Cardiac fibroblast (primary cell): Measurements from ENCODE around the gene MAGEA6.
"Not testable (repeated sequence)": the region's sequence is repeated elsewhere in the genome, so short reads cannot be mapped to it uniquely, and the experiment has no call there.

Experiments used
- DNase-seq, 2 donors: peaks; one replicate each; pipeline versions ENCODE4 v3.0.0 to v3.0.0-alpha.2; 2010; ENCODE audit warnings: low read depth in 2 of 2
- H3K4me3 ChIP-seq, 2 donors: replicated peaks in 1 of 2; 1 replicate in 1 of 2; 2 replicates in 1 of 2; pipeline ENCODE4 v1.5.1; 2011; ENCODE audit warnings: low read depth in 2 of 2, low read length in 2 of 2, mild to moderate bottlenecking in 2 of 2, moderate library complexity in 1 of 2
- TF ChIP-seq, protein P1 (sequence below): IDR thresholded peaks from one replicate; pipeline ENCODE4 v1.5.1; 2011; ENCODE audit warnings: low read depth, mild to moderate bottlenecking, low read length, inconsistent platforms

Gene MAGEA6

DNA sequence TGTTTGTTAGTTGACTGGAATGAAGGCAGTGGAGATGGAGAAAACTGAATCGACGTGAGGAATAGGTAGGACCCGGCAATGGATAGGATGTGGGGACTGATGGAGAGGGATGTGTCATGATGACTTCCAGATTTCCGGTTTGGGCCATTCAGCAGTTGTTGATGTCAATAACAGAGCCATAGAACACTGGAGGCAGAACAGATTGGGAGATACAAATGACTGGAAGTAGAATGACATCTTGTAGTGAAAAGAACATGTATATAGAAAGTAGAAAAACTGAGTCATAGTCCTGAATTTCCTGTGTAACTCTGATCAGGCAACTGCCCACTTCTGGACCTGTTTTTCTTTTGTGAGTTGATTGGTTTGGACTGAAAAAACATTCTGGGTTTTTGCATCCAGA lies 36.5 kb upstream of the MAGEA6 start:
- TF ChIP-seq, protein P1, sequence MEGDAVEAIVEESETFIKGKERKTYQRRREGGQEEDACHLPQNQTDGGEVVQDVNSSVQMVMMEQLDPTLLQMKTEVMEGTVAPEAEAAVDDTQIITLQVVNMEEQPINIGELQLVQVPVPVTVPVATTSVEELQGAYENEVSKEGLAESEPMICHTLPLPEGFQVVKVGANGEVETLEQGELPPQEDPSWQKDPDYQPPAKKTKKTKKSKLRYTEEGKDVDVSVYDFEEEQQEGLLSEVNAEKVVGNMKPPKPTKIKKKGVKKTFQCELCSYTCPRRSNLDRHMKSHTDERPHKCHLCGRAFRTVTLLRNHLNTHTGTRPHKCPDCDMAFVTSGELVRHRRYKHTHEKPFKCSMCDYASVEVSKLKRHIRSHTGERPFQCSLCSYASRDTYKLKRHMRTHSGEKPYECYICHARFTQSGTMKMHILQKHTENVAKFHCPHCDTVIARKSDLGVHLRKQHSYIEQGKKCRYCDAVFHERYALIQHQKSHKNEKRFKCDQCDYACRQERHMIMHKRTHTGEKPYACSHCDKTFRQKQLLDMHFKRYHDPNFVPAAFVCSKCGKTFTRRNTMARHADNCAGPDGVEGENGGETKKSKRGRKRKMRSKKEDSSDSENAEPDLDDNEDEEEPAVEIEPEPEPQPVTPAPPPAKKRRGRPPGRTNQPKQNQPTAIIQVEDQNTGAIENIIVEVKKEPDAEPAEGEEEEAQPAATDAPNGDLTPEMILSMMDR, result no peak
- DNase-seq, result no peak
- no peak overlapping the region for H3K4me3 ChIP-seq

DNA sequence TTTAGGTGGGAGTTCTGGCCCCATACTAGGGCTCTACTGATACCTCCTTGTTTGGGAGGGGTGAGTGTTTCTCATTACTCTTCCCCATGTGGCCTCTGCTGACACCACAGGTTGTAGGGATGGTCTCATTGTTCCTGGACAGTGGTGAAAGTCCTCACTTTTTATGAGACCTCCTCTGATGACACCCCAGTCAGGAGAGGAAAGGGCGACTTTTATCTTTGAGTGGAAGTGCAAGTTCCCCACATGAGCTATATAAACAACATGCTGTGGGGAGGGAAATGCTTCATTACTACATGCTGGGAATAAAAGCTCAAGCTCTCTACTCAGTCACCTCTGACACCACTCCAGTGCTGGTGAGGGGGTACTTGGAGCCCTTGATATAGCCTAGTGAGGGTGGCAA lies 29.5 kb upstream of the MAGEA6 start:
- TF ChIP-seq, protein P1, result no peak
- H3K4me3 ChIP-seq, result no peak overlapping the region
- no peak for DNase-seq

DNA sequence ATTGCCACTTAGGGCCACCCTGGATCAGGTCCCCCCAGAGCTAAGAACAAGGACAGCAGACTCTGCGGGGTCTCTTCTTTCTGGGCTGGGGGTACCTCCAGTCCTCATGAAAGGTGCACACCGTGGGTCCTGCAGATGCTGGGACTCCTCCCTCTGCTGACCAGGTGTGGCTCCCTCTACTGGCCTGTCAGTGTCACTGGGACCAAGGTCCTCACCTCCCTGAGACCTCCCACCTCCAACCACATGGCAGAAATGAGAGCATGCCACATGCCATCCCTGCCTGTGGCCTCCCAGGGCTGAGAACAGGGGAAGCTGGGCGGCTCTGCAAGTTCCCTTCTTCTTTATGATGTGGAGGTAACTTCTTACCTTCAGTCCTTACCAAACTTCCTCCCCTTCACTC lies 17.6 kb upstream of the MAGEA6 start:
- DNase-seq, H3K4me3 ChIP-seq: not testable (repeated sequence)

DNA sequence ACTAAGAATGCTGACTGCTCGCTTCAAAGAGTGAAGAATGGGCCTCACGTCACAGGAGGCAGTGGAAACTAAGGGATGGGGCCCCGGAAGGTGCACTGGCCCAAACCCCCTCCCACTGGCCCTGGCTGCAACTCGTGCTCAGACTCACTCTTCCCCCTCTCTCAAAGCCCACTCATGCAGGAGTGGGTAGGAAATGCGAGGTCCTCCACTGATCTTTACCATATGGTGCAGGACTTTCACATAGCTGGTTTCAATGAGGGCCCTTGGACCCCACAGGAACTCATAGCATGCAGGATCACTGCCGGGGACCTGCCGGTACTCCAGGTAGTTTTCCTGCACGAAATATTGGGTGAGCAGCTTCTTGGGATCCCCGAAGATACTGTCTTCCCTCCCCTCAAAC lies 2.9 kb downstream of the MAGEA6 start:
- H3K4me3 ChIP-seq, DNase-seq: not testable (repeated sequence)

DNA sequence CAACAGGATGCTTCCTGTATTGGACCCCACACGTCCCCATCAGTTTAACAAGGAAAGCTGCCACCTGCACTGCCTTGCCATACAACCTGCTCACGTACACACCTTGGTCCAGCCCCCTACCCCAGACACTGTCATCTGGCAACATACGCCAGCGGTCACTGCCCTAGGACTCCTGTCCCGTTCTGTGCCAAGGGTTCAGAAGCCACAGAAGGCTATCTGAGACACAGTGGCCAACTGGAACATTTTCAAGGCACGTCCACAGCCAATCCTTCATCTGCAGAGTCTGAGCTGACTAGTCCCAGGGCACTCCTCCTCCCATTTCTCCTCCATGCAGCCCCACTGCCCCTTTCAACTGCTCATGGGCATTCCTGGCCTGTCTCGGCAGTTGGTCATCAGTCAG lies 7.9 kb downstream of the MAGEA6 start:
- H3K4me3 ChIP-seq, DNase-seq: not testable (repeated sequence)

DNA sequence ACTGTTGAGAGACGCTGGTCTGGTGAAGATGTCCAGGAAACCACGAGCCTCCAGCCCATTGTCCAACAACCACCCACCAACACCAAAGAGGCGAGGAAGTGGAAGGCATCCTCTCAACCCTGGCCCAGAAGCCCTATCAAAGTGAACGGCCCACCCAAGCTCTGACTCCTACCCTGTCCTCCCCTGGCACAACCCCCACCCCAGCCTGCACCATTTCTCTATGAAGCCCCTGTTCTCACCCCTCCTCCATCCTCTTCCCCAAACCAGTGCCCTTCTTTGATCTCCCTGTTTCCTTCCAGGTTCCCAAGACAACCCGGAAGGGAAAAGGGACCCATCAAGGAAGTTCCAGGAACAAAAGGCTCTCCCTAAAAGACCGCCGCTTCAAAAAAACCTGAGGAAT lies 9.9 kb downstream of the MAGEA6 start:
- not testable (repeated sequence) for DNase-seq, H3K4me3 ChIP-seq

DNA sequence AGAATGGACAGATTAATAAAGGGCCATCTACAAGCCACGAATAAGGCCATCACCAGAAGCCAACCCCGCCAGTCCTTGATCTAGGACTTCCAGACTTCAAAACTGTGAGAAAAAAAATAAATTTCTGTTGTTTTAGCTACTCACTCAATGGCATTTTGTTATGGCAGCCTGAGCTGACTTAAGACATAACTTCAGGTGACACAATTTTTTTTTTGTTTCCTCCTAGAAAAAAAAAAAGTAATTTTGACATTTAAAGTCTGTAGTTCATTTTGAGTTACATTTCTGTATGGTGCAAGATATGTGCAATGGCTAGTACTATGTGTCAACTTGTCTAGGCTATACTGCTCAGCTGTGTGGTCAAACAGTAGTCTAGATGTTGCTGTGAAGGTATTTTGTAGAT lies 10.6 kb downstream of the MAGEA6 start, which contains the start of gene CSAG3:
Gene CSAG3, plus strand, starts transcription at position 301 of the 400 bp plus-strand sequence.
- DNase-seq, H3K4me3 ChIP-seq: not testable (repeated sequence)

DNA sequence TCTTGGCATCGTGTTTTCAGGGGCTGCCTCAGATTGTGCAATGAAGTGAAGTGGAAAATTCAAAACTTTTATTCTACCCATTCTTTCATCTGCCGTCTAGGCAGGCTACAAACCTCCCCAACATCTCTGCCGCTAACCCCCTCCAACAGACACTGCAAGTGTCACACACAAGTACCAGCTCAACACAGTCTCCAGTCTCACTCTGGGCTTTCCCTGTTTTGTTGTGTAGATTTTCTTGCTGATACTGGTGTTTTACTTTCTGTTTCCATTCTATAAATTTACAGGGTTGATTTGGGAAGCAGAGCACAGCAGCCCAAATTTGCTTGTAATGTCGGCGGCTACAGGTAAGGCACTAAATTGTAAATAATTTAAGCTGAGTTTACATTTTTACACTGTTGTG lies 14.6 kb downstream of the MAGEA6 start:
- H3K4me3 ChIP-seq, DNase-seq: not testable (repeated sequence)

DNA sequence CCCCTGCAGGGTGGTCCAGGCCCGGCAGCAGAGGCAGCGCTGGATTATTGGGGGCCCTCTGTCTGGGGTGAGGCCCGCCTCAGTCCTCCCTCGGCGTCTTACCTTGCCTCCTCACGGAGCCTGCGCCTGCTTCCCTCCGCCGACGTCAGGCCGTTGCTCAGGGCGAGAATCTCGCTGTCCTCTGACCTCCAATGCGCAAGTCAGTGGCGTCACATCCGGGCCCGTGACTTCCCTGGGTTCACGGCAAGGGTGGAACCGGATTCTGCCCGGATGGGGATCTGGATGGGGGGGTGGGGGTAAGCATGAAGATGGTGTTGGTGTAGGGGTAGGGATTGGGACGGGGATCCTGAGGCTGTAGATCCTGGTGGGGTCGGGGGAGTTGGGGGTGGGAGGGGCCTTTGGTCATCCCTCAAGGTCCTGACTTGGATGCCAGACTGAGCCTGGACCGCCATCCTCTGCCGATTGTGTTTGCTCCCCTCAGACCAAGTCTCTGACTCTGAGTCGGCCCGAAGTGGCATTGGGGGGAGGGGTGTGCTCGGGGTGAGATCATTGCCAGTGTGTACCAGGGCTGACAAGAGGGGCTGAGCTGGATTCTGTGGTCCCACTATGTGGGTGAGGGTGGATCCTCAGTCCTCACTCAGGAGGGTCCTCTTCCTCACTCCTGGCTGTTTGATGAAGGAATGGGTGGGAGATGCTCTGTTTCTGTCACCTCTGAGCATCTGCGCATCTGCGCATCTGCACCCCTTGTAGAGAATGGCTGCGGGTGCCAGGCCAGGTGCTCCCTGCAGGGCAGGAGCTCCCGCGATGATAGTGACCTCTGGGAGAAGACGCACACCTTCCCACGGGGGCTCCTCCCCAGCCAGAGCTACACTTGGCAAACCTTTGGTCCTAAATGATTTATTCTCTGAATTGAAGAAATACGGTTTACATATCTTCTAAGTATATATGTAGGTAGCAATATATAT lies 15.5 kb downstream of the MAGEA6 start, which contains the start of gene MAGEA2:
Gene MAGEA2, minus strand, starts transcription at position 157 of the 965 bp plus-strand sequence. CDS start 2,479 bp downstream, outside the sequence.
- DNase-seq, result not testable (repeated sequence)

DNA sequence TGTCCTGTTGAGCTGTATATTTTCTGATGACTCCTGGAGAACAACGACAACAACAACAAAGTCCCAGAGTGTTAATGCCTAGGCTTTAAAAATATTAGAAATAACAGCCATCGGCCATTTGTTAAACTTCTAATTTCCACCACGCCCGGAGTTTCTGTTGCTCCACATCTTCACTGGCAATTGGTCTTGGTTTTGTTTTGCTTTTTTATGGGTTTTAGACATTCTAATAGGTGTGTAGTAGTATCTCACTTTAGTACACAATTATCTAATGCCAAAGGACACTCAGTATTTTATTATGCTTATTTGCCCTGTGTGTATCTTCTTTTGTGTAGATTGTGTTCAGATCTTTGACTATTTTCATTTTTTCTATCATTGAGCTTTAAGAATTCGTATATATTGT lies 30.9 kb downstream of the MAGEA6 start:
- no peak for DNase-seq
- no peak overlapping the region for H3K4me3 ChIP-seq
- TF ChIP-seq, protein P1, result no peak

More for the DNA sequence above, 15.5 kb downstream of the MAGEA6 start, which contains the start of gene MAGEA2:
- not testable (repeated sequence) for H3K4me3 ChIP-seq

DNA sequence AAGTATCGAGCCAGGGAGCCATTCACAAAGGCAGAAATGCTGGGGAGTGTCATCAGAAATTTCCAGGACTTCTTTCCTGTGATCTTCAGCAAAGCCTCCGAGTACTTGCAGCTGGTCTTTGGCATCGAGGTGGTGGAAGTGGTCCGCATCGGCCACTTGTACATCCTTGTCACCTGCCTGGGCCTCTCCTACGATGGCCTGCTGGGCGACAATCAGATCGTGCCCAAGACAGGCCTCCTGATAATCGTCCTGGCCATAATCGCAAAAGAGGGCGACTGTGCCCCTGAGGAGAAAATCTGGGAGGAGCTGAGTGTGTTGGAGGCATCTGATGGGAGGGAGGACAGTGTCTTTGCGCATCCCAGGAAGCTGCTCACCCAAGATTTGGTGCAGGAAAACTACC lies 33.0 kb downstream of the MAGEA6 start:
- not testable (repeated sequence) for H3K4me3 ChIP-seq, DNase-seq
